Measurements from ENCODE around the gene SSTR3.

The SSTR3 gene

GRCh38 chr22:37225481-37225880 lies 13.2 kb upstream of the SSTR3 start:
- no peak overlapping the region for H4K12ac ChIP-seq (ENCODE audit: low read depth, low read length)
- H3K4me1 ChIP-seq (ENCODE audit: control insufficient read depth in 1 of 2, insufficient read depth in 2 of 2, low read length in 2 of 2): peaks cover 0 to 5% of the 10 kb centered on the region in 2 experiments
- no peak overlapping the region for H2BK5ac ChIP-seq (ENCODE audit: low read depth, low read length, poor library complexity)
- H3K36me3 ChIP-seq (ENCODE audit: control insufficient read depth in 1 of 2, insufficient read depth in 2 of 2, low read length in 2 of 2): no peaks in the 10 kb centered on the region
- no peak overlapping the region for H3K4ac ChIP-seq (ENCODE audit: low read depth, low read length)
- H2AK5ac ChIP-seq (ENCODE audit: low read length): no peak overlapping the region
- no peak overlapping the region for H3K4me2 ChIP-seq (ENCODE audit: low read length)
- H3K9me3 ChIP-seq (ENCODE audit: insufficient read depth, low read depth, low read length): peaks cover 2% of the 10 kb centered on the region
- H3K18ac ChIP-seq (ENCODE audit: low read length): no peak overlapping the region
- H3K79me2 ChIP-seq (ENCODE audit: control insufficient read depth, insufficient read depth, low read length, poor library complexity): no peaks in the 10 kb centered on the region
- WGBS (ENCODE audit: extremely low coverage, insufficient coverage, insufficient read length): no CpG with 5 or more reads among the region's 8 CpGs
- H2AFZ ChIP-seq (ENCODE audit: insufficient read depth, low read length, poor library complexity): no peak overlapping the region
- no peak overlapping the region for H3K9ac ChIP-seq (ENCODE audit: low read length)
- no peak overlapping the region for H3K14ac ChIP-seq (ENCODE audit: low read length)
- H3K27me3 ChIP-seq (ENCODE audit: insufficient read depth, low read length): no peaks in the 10 kb centered on the region
- no peak overlapping the region for H4K91ac ChIP-seq (ENCODE audit: low read depth, low read length)
- no peak overlapping the region for H3K27ac ChIP-seq (ENCODE audit: low read depth, low read length)
- H2BK120ac ChIP-seq (ENCODE audit: insufficient read depth, low read length, poor library complexity): no peak overlapping the region
- H3K23ac ChIP-seq (ENCODE audit: low read length): no peak overlapping the region
- no peak overlapping the region for H2BK12ac ChIP-seq (ENCODE audit: low read length)
- no peak overlapping the region for H3K4me3 ChIP-seq (ENCODE audit: low read depth, low read length)
- no peaks in the 10 kb centered on the region for H3K79me1 ChIP-seq (ENCODE audit: low read length)
- no peak for DNase-seq
- no peak overlapping the region for H4K8ac ChIP-seq (ENCODE audit: low read depth, low read length)

DNA sequence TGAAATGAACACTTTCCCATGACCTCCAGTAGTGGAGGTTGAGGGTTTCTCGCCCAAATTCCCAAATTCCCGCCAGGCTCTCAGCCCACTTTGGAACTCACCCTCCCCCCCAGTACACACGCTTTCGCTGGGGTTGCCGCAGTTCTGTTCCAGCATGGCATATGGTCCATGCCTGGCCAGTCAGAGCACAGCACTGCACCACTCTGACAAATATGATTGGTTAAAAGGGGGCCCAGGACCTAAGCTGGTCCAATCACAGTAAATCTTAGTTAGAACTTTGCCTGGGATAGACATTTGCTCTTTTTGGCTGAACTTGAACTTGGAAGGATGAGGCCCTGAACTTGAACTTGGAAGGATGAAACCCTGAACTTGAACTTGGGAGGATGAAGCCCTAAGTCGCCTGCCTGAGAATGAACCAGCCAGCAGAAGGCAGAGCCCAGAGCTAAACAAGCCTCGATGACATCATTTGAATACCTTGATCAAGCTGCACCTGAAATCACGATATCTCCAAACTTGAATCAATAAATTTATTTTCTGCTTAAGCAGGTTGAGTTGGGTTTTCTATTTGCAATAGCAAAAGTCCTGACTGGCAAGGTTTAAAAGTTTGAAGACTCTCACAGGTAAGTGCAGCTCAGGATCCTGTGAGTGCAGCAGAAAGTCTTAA lies 12.6 kb upstream of the SSTR3 start:
- Histone ChIP-seq H2AFZ (ENCODE audit: insufficient read depth, low read length, poor library complexity) (no peak overlapping the region), H3K4me1 (ENCODE audit: control insufficient read depth in 1 of 2, insufficient read depth in 2 of 2, low read length in 2 of 2) (peaks cover 0 to 5% of the 10 kb centered on the region in 2 experiments), H3K79me1 (ENCODE audit: low read length) (no peaks in the 10 kb centered on the region), H3K27ac (ENCODE audit: low read depth, low read length) (no peak overlapping the region), H3K36me3 (ENCODE audit: control insufficient read depth in 1 of 2, insufficient read depth in 2 of 2, low read length in 2 of 2) (no peaks in the 10 kb centered on the region), H3K18ac (ENCODE audit: low read length) (no peak overlapping the region), H4K8ac (ENCODE audit: low read depth, low read length) (no peak overlapping the region), H2BK120ac (ENCODE audit: insufficient read depth, low read length, poor library complexity) (no peak overlapping the region), H3K4me3 (ENCODE audit: low read depth, low read length) (no peak overlapping the region), H3K79me2 (ENCODE audit: control insufficient read depth, insufficient read depth, low read length, poor library complexity) (no peaks in the 10 kb centered on the region), H3K9me3 (ENCODE audit: insufficient read depth, low read depth, low read length) (peaks cover 2% of the 10 kb centered on the region), H3K27me3 (ENCODE audit: insufficient read depth, low read length) (no peaks in the 10 kb centered on the region), H3K4me2 (ENCODE audit: low read length) (no peak overlapping the region), H4K12ac (ENCODE audit: low read depth, low read length) (no peak overlapping the region), H3K4ac (ENCODE audit: low read depth, low read length) (no peak overlapping the region), H3K23ac (ENCODE audit: low read length) (no peak overlapping the region), H3K14ac (ENCODE audit: low read length) (no peak overlapping the region), H3K9ac (ENCODE audit: low read length) (no peak overlapping the region), H4K91ac (ENCODE audit: low read depth, low read length) (no peak overlapping the region), H2BK12ac (ENCODE audit: low read length) (no peak overlapping the region), H2BK5ac (ENCODE audit: low read depth, low read length, poor library complexity) (no peak overlapping the region), H2AK5ac (ENCODE audit: low read length) (no peak overlapping the region)
- no CpG with 5 or more reads among the region's 8 CpGs for WGBS (ENCODE audit: extremely low coverage, insufficient coverage, insufficient read length)
- no peak for DNase-seq

GRCh38 chr22:37223965-37224551 lies 11.8 kb upstream of the SSTR3 start:
- no CpG with 5 or more reads among the region's 3 CpGs for WGBS (ENCODE audit: extremely low coverage, insufficient coverage, insufficient read length)
- H3K4me3 ChIP-seq (ENCODE audit: low read depth, low read length): no peak overlapping the region
- no peak overlapping the region for H3K27ac ChIP-seq (ENCODE audit: low read depth, low read length)
- no peak overlapping the region for H2AFZ ChIP-seq (ENCODE audit: insufficient read depth, low read length, poor library complexity)
- no peak for DNase-seq
- H2BK5ac ChIP-seq (ENCODE audit: low read depth, low read length, poor library complexity): no peak overlapping the region
- H3K36me3 ChIP-seq (ENCODE audit: control insufficient read depth in 1 of 2, insufficient read depth in 2 of 2, low read length in 2 of 2): no peaks in the 10 kb centered on the region
- no peaks in the 10 kb centered on the region for H3K27me3 ChIP-seq (ENCODE audit: insufficient read depth, low read length)
- H3K18ac ChIP-seq (ENCODE audit: low read length): no peak overlapping the region
- H3K4ac ChIP-seq (ENCODE audit: low read depth, low read length): no peak overlapping the region
- H3K79me1 ChIP-seq (ENCODE audit: low read length): no peaks in the 10 kb centered on the region
- peaks cover 0 to 5% of the 10 kb centered on the region in 2 experiments for H3K4me1 ChIP-seq (ENCODE audit: control insufficient read depth in 1 of 2, insufficient read depth in 2 of 2, low read length in 2 of 2)
- no peak overlapping the region for H3K4me2 ChIP-seq (ENCODE audit: low read length)
- no peak overlapping the region for H2AK5ac ChIP-seq (ENCODE audit: low read length)
- no peak overlapping the region for H2BK120ac ChIP-seq (ENCODE audit: insufficient read depth, low read length, poor library complexity)
- peaks cover 2% of the 10 kb centered on the region for H3K9me3 ChIP-seq (ENCODE audit: insufficient read depth, low read depth, low read length)
- H3K79me2 ChIP-seq (ENCODE audit: control insufficient read depth, insufficient read depth, low read length, poor library complexity): no peaks in the 10 kb centered on the region
- H4K12ac ChIP-seq (ENCODE audit: low read depth, low read length): no peak overlapping the region
- H3K14ac ChIP-seq (ENCODE audit: low read length): no peak overlapping the region
- H3K9ac ChIP-seq (ENCODE audit: low read length): no peak overlapping the region
- H4K8ac ChIP-seq (ENCODE audit: low read depth, low read length): no peak overlapping the region
- H2BK12ac ChIP-seq (ENCODE audit: low read length): no peak overlapping the region
- no peak overlapping the region for H4K91ac ChIP-seq (ENCODE audit: low read depth, low read length)
- H3K23ac ChIP-seq (ENCODE audit: low read length): no peak overlapping the region

- H3K14ac ChIP-seq (ENCODE audit: low read length): no peak overlapping the region
- H4K91ac ChIP-seq (ENCODE audit: low read depth, low read length): no peak overlapping the region
- no peak overlapping the region for H2AK5ac ChIP-seq (ENCODE audit: low read length)
- H3K9me3 ChIP-seq (ENCODE audit: insufficient read depth, low read depth, low read length): peaks cover 3% of the 10 kb centered on the region
- H3K27ac ChIP-seq (ENCODE audit: low read depth, low read length): no peak overlapping the region
- H3K4ac ChIP-seq (ENCODE audit: low read depth, low read length): no peak overlapping the region
- H3K4me2 ChIP-seq (ENCODE audit: low read length): no peak overlapping the region
- no peak overlapping the region for H3K18ac ChIP-seq (ENCODE audit: low read length)
- no peak for DNase-seq
- H3K4me3 ChIP-seq (ENCODE audit: low read depth, low read length): no peak overlapping the region
- no peak overlapping the region for H4K12ac ChIP-seq (ENCODE audit: low read depth, low read length)
- H3K4me1 ChIP-seq (ENCODE audit: control insufficient read depth in 1 of 2, insufficient read depth in 2 of 2, low read length in 2 of 2): no peaks in the 10 kb centered on the region
- no peaks in the 10 kb centered on the region for H3K36me3 ChIP-seq (ENCODE audit: control insufficient read depth in 1 of 2, insufficient read depth in 2 of 2, low read length in 2 of 2)
- no peak overlapping the region for H2BK12ac ChIP-seq (ENCODE audit: low read length)
- H2BK5ac ChIP-seq (ENCODE audit: low read depth, low read length, poor library complexity): no peak overlapping the region
- no peak overlapping the region for H2AFZ ChIP-seq (ENCODE audit: insufficient read depth, low read length, poor library complexity)
- H4K8ac ChIP-seq (ENCODE audit: low read depth, low read length): no peak overlapping the region
- no peak overlapping the region for H3K9ac ChIP-seq (ENCODE audit: low read length)
- no peaks in the 10 kb centered on the region for H3K27me3 ChIP-seq (ENCODE audit: insufficient read depth, low read length)
- no peak overlapping the region for H2BK120ac ChIP-seq (ENCODE audit: insufficient read depth, low read length, poor library complexity)
- H3K23ac ChIP-seq (ENCODE audit: low read length): no peak overlapping the region
- no peaks in the 10 kb centered on the region for H3K79me2 ChIP-seq (ENCODE audit: control insufficient read depth, insufficient read depth, low read length, poor library complexity)
- no CpG with 5 or more reads among the region's 8 CpGs for WGBS (ENCODE audit: extremely low coverage, insufficient coverage, insufficient read length)
- no peaks in the 10 kb centered on the region for H3K79me1 ChIP-seq (ENCODE audit: low read length)
Measured at GRCh38 chr22:37222440-37222971, 10.2 kb upstream of the SSTR3 start.
